Tibial nerve (tissue), 4 donors: ENCODE data around the gene TRHDE.

Experiments
- EP300 ChIP-seq, 2 donors: sonication (generic); formaldehyde crosslinking; IDR thresholded peaks; one replicate each; pipeline ENCODE4 v1.6.1; 2017; ENCODE audit warnings: antibody characterized with exemption in 2 of 2, mild to moderate bottlenecking in 1 of 2
- POLR2A ChIP-seq, 2 donors: fragments of 450-650 bp; IDR thresholded peaks; one replicate each; pipeline ENCODE4 v1.6.1; 2017; ENCODE audit warnings: antibody characterized with exemption in 2 of 2, mild to moderate bottlenecking in 2 of 2, moderate library complexity in 2 of 2
- TF ChIP-seq, protein P1 (sequence below), 5 experiments: fragments of 200-600 bp in 3 of 5; fragments of 450-650 bp in 2 of 5; sonication (generic) in 3 of 5; IDR thresholded peaks; one replicate each; pipeline ENCODE4 v1.5.1; 2016 to 2019; ENCODE audit warnings: antibody characterized with exemption in 5 of 5, mild to moderate bottlenecking in 3 of 5, moderate library complexity in 2 of 5

GRCh38 chr12:72359416-72359815 lies 87.2 kb downstream of the TRHDE start:
- TF ChIP-seq, protein P1, sequence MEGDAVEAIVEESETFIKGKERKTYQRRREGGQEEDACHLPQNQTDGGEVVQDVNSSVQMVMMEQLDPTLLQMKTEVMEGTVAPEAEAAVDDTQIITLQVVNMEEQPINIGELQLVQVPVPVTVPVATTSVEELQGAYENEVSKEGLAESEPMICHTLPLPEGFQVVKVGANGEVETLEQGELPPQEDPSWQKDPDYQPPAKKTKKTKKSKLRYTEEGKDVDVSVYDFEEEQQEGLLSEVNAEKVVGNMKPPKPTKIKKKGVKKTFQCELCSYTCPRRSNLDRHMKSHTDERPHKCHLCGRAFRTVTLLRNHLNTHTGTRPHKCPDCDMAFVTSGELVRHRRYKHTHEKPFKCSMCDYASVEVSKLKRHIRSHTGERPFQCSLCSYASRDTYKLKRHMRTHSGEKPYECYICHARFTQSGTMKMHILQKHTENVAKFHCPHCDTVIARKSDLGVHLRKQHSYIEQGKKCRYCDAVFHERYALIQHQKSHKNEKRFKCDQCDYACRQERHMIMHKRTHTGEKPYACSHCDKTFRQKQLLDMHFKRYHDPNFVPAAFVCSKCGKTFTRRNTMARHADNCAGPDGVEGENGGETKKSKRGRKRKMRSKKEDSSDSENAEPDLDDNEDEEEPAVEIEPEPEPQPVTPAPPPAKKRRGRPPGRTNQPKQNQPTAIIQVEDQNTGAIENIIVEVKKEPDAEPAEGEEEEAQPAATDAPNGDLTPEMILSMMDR (IDR thresholded peaks at IDR 0.05) = no peak
- TF ChIP-seq POLR2A (IDR thresholded peaks at IDR 0.05) (no peak), EP300 (IDR thresholded peaks at IDR 0.05) (no peak)
